GM04503 (cell line): ENCODE results near the gene SELENOM.
"Not testable (repeated sequence)": the region's sequence is repeated elsewhere in the genome, so short reads cannot be mapped to it uniquely, and the experiment has no call there.

Experiments
- DNase-seq: peaks from one replicate; pipeline ENCODE4 v3.0.0-alpha.2; 2012; ENCODE audit warnings: low read depth

Gene SELENOM

DNA sequence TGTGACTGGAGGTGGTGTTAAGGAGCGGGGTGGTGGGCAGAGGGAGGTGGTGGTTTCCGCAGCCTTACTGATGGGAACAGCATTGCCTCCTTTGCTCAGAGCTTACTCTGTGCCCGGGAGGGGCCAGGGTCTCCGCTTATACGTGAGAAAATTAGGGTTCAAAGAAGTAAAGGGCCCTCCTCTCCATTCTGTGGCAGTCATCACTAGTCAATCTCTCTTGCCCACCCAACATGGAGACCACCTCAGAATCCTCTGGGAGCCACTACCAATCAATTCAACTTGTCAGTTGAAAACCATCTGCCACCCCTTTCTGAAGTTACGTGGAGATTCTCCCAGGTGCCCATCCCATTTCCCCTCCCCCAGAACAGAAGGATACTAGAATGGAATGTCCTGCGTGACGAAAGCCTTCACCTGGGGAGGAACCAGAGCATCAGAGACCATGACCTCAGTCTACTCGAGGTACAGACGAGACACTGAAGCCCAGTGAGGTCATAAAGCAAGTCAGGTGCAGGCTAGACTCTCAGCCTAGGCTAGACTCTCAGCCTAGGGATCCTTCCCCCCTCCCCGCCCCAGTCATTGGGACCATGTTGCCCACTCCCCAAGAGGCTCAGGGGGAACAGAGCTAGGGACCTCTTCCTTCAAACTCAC lies 2.0 kb downstream of the SELENOM start:
- DNase-seq, result no peak

- DNase-seq, result no peak
These were observed 2.5 kb downstream of the SELENOM start for GRCh38 chr22:31104869-31105268.

- no peak for DNase-seq
These were observed 3.3 kb downstream of the SELENOM start for GRCh38 chr22:31103899-31104694.

- no peak for DNase-seq
These were observed 4.3 kb downstream of the SELENOM start for GRCh38 chr22:31103111-31103510.

DNA sequence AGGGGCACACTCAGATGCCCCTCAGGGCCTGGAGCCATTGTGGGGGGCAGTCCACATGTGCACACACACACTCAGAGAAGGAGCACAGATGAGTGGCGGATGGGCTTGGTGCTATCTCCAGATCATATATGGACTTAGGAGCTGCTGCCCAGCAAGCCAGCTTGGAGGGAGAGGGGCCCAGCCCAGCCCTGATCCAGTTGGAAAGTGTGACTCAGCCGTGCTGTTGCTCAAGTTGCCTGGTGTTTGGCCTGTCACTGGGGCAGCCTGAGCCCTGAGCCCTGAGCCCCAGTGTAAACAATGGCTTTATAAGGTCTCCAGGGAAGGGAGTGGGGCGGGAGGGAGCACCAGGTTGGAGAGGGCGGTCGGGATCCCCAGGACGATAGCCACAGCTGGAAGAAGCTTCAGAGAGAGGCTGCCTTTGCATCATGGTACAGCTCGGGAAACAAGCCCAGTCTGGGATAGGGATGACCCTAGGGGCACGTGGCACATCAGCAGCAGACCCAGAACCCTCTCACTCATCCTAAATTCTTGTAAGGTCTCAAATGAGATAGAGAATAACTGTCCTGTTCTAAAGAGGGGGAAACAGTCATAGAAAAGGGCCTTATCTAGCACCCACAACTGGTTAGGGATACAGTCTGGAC lies 4.8 kb downstream of the SELENOM start:
- DNase-seq, result peak; percentile 87

- no peak for DNase-seq
These were observed 6.4 kb downstream of the SELENOM start for GRCh38 chr22:31100762-31101525.

DNA sequence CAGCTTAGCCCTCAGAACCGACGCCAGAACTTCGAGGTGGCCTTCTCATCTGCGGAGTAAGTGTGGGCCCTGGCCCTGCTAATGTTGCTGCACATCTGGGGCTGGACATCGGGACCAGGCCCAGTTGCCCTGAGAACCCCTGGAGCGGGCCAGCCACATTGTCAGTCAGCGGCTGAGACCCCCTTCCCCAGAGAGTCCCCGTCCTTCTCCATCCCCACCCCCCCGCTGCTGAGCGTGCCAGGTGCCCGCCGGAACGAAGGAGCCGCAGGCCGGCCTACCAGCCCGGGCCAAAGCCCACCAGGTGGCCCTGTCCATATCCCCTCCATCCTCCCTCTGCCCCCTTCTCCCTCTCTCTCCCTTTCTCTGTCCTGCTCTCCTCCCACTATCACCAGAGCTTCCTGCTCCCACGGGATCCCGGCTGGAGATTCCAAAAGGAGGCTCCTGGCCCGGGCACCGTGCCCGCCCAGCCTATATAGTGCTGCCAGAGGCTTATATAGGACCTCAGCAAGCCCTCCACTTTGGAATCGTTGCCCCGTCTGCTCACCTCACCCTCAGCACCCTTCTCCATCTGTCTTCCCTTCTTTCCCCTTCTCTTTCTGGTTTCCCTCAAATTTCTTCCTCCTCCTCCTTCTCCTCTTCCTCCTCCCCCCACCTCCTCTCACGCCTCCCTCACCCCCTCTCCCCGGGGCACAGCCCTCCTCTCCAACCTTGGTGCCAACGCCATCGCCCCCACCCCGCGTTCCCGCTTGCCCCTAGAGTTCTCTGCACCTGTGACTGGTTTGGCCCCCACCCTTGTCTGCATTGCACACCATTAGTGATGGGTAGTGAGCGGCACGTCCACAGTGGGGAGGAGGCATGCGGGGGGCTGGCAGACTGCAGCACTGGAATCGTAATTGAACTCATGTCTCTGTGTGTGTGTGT lies 7.3 kb downstream of the SELENOM start:
- no peak for DNase-seq

GRCh38 chr22:31099386-31099785 lies 8.0 kb downstream of the SELENOM start:
- no peak for DNase-seq

- no peak for DNase-seq
These were observed 8.7 kb downstream of the SELENOM start for GRCh38 chr22:31098632-31099110.

DNA sequence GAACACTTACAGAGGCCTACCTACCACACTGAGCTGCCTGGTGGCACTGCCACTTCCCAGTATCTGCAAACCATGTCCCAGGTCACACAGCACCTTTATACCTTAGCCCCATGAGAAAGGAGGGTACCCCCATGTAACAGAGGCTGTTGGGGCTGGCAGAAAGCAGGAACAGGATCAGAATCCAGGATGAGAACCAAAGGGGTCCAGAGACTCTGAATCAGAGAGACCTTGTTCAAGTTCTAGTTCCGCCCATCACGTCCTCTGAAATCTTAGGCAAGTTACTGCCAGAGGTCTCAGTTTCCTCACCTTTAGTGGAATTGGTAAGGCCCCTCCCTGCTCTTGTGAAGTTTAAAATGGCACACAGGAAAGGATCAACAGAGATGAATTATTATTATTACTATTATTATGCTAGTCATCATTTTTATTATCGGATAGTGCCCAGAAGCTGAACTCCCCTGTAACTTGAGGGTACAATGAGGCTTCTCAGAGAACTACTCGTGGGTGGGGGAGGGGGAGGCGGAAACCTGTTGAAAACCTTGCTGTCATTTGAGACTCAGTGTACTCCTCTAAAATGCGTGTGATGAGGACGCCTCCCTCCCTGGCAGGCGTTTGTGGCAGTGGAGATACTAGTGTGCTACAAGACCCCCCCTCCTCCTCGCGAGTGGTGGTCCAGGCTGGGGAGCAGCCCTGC lies 9.3 kb downstream of the SELENOM start:
- no peak for DNase-seq

DNA sequence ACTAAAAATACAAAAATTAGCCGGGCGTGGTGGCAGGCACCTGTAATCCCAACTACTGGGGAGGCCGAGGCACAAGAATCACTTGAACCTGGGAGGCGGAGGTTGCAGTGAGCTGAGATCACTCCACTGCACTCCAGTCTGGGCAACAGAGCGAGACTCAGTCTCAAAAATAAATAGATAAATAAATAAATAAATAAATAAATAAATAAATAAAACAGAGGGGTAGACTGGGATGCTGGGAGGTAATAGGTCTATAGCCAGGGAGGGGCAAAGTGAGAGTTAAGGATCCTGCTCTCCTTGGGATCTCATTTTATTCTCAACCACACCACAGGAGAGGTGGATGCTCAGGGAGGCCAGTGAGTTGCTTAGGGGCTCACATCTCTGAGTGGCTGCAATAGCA lies 9.8 kb downstream of the SELENOM start:
- DNase-seq, result not testable (repeated sequence)

DNA sequence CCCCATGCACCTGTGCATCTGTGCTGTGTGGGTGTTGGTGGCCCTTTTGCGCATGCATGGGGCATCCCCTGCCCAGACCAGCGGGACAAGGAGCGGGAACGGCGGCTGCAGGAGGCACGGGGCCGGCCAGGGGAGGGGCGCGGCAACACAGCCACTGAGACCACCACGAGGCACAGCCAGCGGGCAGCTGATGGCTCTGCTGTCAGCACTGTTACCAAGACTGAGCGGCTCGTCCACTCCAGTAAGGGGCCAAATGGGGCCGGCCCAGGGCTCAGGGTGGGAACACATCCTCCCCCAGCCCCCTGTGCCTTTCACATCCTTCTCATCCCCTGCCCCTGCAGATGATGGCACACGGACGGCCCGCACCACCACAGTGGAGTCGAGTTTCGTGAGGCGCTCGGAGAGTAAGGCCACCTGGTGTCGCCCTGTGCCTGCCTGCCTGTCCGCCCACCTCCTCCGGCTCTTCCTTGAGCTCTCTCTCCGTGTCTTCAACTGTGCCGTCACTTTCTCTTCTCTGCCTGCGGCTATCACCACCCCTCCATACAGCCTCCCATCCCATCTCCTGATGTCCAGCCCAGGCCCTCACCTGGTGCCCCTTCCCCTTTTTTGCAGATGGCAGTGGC lies 10.6 kb downstream of the SELENOM start:
- DNase-seq, result no peak

DNA sequence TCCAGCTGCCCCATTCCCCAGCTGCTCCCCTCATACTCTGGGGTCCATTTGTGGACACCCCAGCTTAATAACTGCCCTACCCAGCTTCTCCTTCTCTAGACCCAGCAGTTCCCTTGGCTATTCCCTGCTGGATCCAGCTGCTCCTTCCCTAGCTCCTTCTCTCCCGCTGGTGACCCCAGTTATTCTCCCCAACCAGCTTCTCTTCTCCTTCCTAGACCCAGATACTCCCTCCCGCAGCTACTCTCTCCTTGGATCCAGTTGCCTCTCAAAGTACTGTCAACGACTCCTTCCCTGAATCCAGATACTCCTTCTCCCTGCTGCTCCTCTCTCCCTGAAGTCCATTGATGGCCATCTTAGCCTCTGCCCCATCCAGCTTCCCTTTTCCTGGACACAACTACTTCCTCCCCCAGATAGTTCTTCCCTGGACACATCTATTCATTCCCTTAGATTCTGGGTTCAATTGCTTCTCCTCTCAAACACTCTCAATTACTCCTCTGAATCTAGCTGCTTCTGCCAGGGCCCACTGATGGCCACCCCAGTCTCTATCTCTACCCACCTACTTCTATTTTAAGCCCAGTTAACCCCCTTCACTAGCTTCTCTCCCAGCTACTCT lies 11.6 kb downstream of the SELENOM start:
- DNase-seq, result no peak

DNA sequence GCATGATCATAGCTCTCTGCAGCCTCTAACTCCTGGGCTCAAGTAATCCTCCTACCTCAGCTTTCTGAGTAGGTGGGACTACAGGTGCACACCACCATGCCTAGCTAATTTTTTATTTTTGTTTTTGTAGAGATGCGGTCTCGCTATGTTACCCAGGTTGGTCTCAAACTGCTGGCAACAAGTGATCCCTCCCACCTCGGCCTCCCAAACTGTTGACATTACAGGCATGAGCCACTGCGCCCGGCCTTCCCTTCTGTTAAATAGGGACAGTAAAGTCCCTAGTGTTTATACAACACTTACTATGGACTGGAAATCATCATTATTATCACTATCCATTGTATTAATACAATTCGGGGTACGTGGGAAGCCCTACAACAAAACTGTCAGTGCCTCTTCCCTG lies 12.6 kb downstream of the SELENOM start:
- no peak for DNase-seq

DNA sequence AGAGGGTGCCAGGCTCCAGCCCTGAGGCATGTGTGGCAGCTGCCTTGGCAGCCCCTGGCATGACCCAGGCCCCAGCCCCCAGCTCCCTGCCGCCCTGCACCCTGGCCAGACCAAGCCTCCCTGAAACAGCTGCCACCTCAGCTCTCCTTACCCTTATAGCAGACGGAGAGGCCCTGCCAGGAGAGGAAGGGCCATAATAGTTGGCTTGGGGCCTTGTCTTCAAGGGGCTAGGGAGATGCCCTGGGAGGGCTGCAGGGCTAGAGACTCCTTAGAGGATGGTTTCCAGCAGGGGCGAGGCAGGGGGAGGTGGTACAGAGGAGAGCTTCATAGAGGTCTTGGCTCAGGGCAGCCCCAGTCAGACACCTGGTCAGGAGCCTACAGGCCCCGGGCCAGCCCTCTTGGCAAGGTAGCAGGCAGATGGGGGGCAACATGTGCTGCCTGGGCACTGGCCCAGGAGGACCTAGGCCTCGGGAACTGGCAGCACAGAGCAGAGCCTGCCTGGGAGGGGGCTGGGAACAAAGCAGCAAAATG lies 13.3 kb downstream of the SELENOM start:
- DNase-seq, result no peak

- no peak for DNase-seq
These were observed 14.1 kb downstream of the SELENOM start for GRCh38 chr22:31093086-31093850.

DNA sequence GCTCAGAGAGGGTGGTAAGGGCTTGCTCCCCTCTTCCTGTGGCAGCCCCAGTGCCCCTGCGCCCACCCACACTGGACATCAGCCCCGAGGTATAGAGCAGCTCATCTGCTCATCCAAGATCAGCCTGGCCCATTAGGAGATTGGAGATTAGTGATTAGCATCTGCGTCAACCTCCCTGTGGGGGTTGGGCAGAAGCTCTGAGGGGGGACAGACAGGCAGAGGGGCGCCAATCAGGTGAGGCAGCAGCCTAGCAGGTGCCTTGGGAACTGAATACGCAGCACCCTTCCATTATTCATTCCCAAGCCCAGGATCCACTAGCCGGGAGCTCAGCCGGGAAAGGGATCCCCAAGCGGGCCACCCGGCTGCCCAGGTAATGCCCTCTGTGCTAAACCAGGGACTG lies 15.2 kb downstream of the SELENOM start:
- no peak for DNase-seq

DNA sequence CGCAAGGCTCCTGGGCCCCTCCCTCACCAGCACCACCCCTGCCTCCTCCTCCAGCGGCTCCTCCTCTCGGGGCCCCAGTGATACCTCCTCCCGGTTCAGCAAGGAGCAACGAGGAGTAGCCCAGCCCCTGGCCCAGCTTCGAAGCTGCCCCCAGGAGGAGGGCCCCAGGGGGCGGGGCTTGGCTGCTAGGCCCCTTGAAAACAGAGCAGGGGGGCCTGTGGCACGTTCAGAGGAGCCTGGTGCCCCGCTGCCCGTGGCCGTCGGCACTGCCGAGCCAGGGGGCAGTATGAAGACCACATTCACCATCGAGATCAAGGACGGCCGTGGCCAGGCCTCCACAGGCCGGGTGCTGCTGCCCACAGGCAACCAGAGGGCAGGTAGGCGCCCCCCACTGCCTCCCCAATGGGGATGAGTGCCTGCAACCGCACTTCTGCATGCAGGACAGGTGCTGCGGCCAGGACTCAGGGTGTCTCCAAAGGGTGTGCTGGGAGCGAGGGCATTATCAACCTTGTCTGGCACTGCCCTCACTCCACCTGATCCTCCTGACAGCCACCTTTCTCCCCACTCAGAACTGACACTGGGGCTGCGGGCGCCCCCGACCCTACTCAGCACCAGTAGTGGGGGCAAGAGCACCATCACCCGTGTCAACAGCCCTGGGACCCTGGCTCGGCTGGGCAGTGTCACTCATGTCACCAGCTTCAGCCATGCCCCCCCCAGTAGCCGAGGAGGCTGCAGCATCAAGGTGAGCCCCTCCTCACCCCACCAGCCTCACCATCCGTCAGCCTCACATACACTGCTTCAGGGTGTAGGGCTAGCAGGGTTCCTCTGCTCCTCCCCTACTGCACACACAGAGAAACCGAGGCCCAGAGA lies 16.0 kb downstream of the SELENOM start:
- no peak for DNase-seq
